GM18511 (cell line): ENCODE measurements around the gene DHRS2.

Experiments
- ATAC-seq: cut with Tn5 transposase; IDR thresholded peaks from one replicate; pipeline ENCODE4 v1.9.1; 2021; ENCODE audit warnings: mild to moderate bottlenecking, moderate library complexity; ENCODE audit not compliant: unreplicated experiment

The DHRS2 gene

GRCh38 chr14:23612354-23612732, 23.8 kb upstream of the DHRS2 start:
- no peak for ATAC-seq

- ATAC-seq = no peak
These were observed 23.4 kb upstream of the DHRS2 start for GRCh38 chr14:23612802-23613201.

- no peak for ATAC-seq
These were observed 22.7 kb upstream of the DHRS2 start for GRCh38 chr14:23613242-23614070.

- no peak for ATAC-seq
These were observed 21.8 kb upstream of the DHRS2 start for GRCh38 chr14:23614395-23614828.

GRCh38 chr14:23615856-23616255, 20.3 kb upstream of the DHRS2 start:
- no peak for ATAC-seq

GRCh38 chr14:23617539-23617938, 18.6 kb upstream of the DHRS2 start:
- ATAC-seq = no peak

- no peak for ATAC-seq
These were observed 17.7 kb upstream of the DHRS2 start for GRCh38 chr14:23618415-23618988.

GRCh38 chr14:23620177-23620702, 15.9 kb upstream of the DHRS2 start:
- ATAC-seq = no peak

GRCh38 chr14:23621204-23621931, 14.8 kb upstream of the DHRS2 start:
- ATAC-seq = no peak

GRCh38 chr14:23621932-23622730, 14.0 kb upstream of the DHRS2 start:
- ATAC-seq = no peak

- ATAC-seq = no peak
These were observed 13.2 kb upstream of the DHRS2 start for GRCh38 chr14:23622990-23623389.

GRCh38 chr14:23623962-23624361, 12.2 kb upstream of the DHRS2 start:
- ATAC-seq = no peak

GRCh38 chr14:23624830-23625404, 11.2 kb upstream of the DHRS2 start:
- no peak for ATAC-seq

GRCh38 chr14:23626946-23627345, 9.2 kb upstream of the DHRS2 start:
- ATAC-seq = no peak

GRCh38 chr14:23627961-23628360, 8.2 kb upstream of the DHRS2 start:
- no peak for ATAC-seq

- ATAC-seq = no peak
These were observed 7.0 kb upstream of the DHRS2 start for GRCh38 chr14:23629204-23629603.

GRCh38 chr14:23629832-23630396, 6.2 kb upstream of the DHRS2 start:
- no peak for ATAC-seq

GRCh38 chr14:23630687-23631086, 5.5 kb upstream of the DHRS2 start:
- ATAC-seq = no peak

- no peak for ATAC-seq
These were observed 4.9 kb upstream of the DHRS2 start for GRCh38 chr14:23631234-23631633.
